HEK293T (cell line): ENCODE data around the gene EXOC6B.

Experiments used
- ARNT ChIP-seq: fragments of 450-650 bp; IDR thresholded peaks from 2 replicates; pipeline ENCODE4 v1.6.1; 2017; ENCODE audit warnings: mild to moderate bottlenecking
- BHLHE40 ChIP-seq: fragments of 450-650 bp; IDR thresholded peaks from 2 replicates; pipeline ENCODE4 v1.6.1; 2016; ENCODE audit warnings: mild to moderate bottlenecking, moderate library complexity, borderline replicate concordance
- ELF4 ChIP-seq: fragments of 450-650 bp; IDR thresholded peaks from 2 replicates; pipeline ENCODE4 v1.6.1; 2017; ENCODE audit warnings: antibody characterized with exemption
- NFRKB ChIP-seq: fragments of 450-650 bp; IDR thresholded peaks from 2 replicates; pipeline ENCODE4 v1.6.1; 2016; ENCODE audit warnings: mild to moderate bottlenecking, moderate library complexity
- SP1 ChIP-seq: fragments of 450-650 bp; IDR thresholded peaks from 2 replicates; pipeline ENCODE4 v1.6.1; 2017
- TARDBP ChIP-seq: fragments of 450-650 bp; IDR thresholded peaks from 2 replicates; pipeline ENCODE4 v1.6.1; 2016
- ZNF384 ChIP-seq: fragments of 450-650 bp; IDR thresholded peaks from 2 replicates; pipeline ENCODE4 v1.6.1; 2016
- TF ChIP-seq, protein P1 (sequence below): fragments of 450-650 bp; IDR thresholded peaks from 2 replicates; pipeline ENCODE4 v1.6.1; 2016

DNA sequence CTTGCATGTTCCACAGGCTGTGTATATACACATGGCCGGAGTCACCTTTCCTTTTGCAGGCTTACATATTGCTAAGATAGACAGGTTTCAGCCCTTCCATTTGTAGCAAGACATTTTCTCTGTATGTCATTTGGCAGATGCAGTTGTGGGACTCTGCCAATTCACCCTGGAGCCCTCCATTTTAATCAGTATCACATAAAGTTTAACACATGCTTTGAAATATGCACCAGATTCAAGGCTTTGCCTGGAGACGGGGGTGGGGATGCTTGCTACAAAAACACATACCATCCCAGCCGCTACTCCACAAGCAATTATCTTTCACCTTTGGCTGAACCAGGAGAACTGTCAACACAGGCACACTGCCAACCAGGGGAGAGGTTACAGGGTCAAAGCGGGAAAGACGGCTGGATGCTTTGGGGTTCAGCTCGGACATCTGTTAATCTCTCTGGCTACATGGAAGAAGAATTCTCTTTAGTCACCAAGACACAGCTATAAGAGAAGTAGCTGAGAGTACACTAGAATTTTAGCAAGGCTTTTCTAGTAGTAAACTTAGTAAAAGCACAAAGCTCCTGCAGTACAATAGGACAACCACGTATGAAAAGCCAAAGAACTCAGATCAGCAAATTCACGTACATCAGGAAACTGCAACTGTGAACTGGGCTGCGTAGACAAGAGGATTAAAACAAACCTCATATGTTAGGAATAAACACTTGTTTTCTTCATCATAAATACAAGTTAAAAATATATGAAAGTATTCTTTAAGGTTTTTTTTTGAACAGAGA, 130.9 kb downstream of the EXOC6B start:
- TF ChIP-seq ZNF384 (no peak), SP1 (no peak), ARNT (no peak), TARDBP (no peak), ELF4 (no peak), NFRKB (no peak), BHLHE40 (no peak)
- TF ChIP-seq, protein P1, sequence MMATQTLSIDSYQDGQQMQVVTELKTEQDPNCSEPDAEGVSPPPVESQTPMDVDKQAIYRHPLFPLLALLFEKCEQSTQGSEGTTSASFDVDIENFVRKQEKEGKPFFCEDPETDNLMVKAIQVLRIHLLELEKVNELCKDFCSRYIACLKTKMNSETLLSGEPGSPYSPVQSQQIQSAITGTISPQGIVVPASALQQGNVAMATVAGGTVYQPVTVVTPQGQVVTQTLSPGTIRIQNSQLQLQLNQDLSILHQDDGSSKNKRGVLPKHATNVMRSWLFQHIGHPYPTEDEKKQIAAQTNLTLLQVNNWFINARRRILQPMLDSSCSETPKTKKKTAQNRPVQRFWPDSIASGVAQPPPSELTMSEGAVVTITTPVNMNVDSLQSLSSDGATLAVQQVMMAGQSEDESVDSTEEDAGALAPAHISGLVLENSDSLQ: no peak
